ENCODE results near the gene OXNAD1. TPM values are rescaled to one million over a fixed set of nuclear protein-coding genes. Genes with fewer than 3 reads are reported as not detected.

The OXNAD1 gene
- total and polyA plus RNA-seq, 2 of the 13 experiments (the other 11 are each of a cell fraction or from before 2014, with no cell fraction given) = 9.9 to 18.8 TPM

DNA sequence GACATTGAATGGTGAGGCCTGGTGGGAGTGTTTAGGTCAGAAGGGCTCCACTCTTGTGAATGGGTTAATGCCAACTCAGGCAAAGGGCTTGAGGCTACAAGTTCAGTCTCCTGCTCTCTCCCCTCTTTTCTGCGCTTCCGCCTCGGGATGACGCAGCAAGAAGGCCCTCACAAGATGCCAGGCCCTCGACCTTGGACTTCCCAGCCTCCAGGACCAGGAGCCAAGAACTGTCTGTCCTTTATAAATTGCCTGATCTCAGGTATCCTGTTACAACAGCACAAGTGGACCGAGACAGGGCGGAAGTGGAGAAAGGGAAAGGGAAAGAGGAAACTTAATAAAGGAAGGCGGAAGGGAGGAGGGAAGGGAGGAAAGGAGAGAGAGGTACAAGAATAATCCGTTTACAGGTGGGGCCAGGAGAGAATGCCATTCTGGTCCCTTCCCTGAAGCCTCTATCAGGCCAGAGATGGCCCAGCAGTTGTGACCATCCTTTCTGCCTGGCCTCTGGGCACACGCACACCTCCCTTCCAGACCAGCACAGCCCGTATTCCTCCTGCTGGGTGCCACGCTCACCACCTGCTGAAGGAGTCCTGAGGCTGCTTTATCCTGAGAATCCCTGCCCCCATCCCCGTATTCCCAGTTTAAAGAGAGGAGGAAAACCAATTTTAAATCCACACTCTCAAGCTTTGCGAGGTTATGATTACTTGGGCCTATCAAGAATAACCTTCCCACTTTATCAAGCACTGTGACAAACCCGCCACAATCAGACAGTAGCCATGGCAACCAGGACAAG is 64.2 kb downstream of the OXNAD1 start:
- ATAC-seq (no peak), FAIRE-seq (no peak), DNase-seq (ENCODE audit: low spot score) (no peak)
- H3K79me2 ChIP-seq (ENCODE audit: insufficient read depth, low read length) = no peaks in the 10 kb centered on the region
- no peak overlapping the region for H3K4me2 ChIP-seq (ENCODE audit: low read depth, low read length)
- in situ Hi-C loops (cut with HindIII; ENCODE audit: extremely low pct_ligation_motif_present, low pct_unique_long_range_greater_than_20kb) = no loop called here
- ChIA-PET POLR2A (no interaction called here), CTCF (ENCODE audit: low intra/inter-chr PET ratio, low total read pairs) (no interaction called here)
- WGBS (ENCODE audit: low lambda C conversion rate) = 89% methylated on average over 14 of the region's 15 CpGs
- H4K20me1 ChIP-seq (ENCODE audit: insufficient read depth, low read length) = no peaks in the 10 kb centered on the region
- H3K27ac ChIP-seq (ENCODE audit: extremely low read length, insufficient read depth, low read length) = no peak overlapping the region
- H2AFZ ChIP-seq (ENCODE audit: low read length) = no peak overlapping the region
- H3K4me1 ChIP-seq (ENCODE audit: insufficient read depth, low read length) = peaks cover 70% of the 10 kb centered on the region
- intact Hi-C loops (cut with micrococcal nuclease; ENCODE audit: unreplicated experiment) = no loop called here
- H3K9ac ChIP-seq (ENCODE audit: insufficient read depth, low read depth, low read length) = no peak overlapping the region
- H3K9me3 ChIP-seq (ENCODE audit: low read length) = peaks cover 10% of the 10 kb centered on the region
- no peaks in the 10 kb centered on the region for H3K27me3 ChIP-seq (ENCODE audit: control insufficient read depth in 1 of 2, insufficient read depth in 2 of 2, low read length in 2 of 2)
- no peak overlapping the region for H3K4me3 ChIP-seq (replicated peaks in 1 of 3; ENCODE audit: insufficient read depth in 1 of 3, low read depth in 2 of 3, low read length in 3 of 3)
- no TSS peak for BruUV-seq (replicated peaks)
- peaks cover 0 to 2% of the 10 kb centered on the region in 2 experiments; a peak in 2 of 5 replicates for H3K36me3 ChIP-seq (replicated peaks in 1 of 2; ENCODE audit: control insufficient read depth in 1 of 2, insufficient read depth in 2 of 2, low read length in 2 of 2)
- no peak for TF ChIP-seq KDM5A (IDR thresholded peaks at IDR 0.05; ENCODE audit: borderline replicate concordance, low read length)
- no peak for TF ChIP-seq POLR2AphosphoS2 (IDR thresholded peaks at IDR 0.05; ENCODE audit: low read depth, low read length)
- no peak for TF ChIP-seq ZFP90 (CRISPR knock-in tag; IDR thresholded peaks at IDR 0.05; ENCODE audit: borderline replicate concordance)
- TF ChIP-seq, protein P1, sequence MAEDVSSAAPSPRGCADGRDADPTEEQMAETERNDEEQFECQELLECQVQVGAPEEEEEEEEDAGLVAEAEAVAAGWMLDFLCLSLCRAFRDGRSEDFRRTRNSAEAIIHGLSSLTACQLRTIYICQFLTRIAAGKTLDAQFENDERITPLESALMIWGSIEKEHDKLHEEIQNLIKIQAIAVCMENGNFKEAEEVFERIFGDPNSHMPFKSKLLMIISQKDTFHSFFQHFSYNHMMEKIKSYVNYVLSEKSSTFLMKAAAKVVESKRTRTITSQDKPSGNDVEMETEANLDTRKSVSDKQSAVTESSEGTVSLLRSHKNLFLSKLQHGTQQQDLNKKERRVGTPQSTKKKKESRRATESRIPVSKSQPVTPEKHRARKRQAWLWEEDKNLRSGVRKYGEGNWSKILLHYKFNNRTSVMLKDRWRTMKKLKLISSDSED (CRISPR knock-in tag; IDR thresholded peaks at IDR 0.05) = no peak
- no peak for TF ChIP-seq GTF2F1 (IDR thresholded peaks at IDR 0.05; ENCODE audit: low read length)
- TF ChIP-seq, protein P2, sequence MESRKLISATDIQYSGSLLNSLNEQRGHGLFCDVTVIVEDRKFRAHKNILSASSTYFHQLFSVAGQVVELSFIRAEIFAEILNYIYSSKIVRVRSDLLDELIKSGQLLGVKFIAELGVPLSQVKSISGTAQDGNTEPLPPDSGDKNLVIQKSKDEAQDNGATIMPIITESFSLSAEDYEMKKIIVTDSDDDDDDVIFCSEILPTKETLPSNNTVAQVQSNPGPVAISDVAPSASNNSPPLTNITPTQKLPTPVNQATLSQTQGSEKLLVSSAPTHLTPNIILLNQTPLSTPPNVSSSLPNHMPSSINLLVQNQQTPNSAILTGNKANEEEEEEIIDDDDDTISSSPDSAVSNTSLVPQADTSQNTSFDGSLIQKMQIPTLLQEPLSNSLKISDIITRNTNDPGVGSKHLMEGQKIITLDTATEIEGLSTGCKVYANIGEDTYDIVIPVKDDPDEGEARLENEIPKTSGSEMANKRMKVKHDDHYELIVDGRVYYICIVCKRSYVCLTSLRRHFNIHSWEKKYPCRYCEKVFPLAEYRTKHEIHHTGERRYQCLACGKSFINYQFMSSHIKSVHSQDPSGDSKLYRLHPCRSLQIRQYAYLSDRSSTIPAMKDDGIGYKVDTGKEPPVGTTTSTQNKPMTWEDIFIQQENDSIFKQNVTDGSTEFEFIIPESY (CRISPR knock-in tag; IDR thresholded peaks at IDR 0.05) = 0 out of 2 replicates have a peak, but pooled peaks have one; percentile 24
- TF ChIP-seq, protein P3, sequence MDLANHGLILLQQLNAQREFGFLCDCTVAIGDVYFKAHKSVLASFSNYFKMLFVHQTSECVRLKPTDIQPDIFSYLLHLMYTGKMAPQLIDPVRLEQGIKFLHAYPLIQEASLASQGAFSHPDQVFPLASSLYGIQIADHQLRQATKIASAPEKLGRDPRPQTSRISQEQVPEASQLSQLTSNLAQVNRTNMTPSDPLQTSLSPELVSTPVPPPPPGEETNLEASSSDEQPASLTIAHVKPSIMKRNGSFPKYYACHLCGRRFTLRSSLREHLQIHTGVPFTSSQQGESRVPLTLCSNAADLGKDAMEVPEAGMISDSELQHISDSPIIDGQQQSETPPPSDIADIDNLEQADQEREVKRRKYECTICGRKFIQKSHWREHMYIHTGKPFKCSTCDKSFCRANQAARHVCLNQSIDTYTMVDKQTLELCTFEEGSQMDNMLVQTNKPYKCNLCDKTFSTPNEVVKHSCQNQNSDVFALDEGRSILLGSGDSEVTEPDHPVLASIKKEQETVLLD (CRISPR knock-in tag; IDR thresholded peaks at IDR 0.05; ENCODE audit: low read depth) = no peak
- peak; percentile 78; the same call in 1 of the 2 replicates for TF ChIP-seq ZNF564 (CRISPR knock-in tag; IDR thresholded peaks at IDR 0.05)
- no peak for TF ChIP-seq EP300 (IDR thresholded peaks at IDR 0.05; ENCODE audit: low read depth in 2 of 2, low read length in 2 of 2)
- TF ChIP-seq EP300 (CRISPR knock-in tag; IDR thresholded peaks at IDR 0.05; ENCODE audit: borderline replicate concordance) = no peak
- 0 out of 2 replicates have a peak, but pooled peaks have one; percentile 5 for TF ChIP-seq RFX1 (IDR thresholded peaks at IDR 0.05)
- no peak for TF ChIP-seq FOXK2 (IDR thresholded peaks at IDR 0.05)
- TF ChIP-seq ZNF598 (CRISPR knock-in tag; IDR thresholded peaks at IDR 0.05; ENCODE audit: borderline replicate concordance) = no peak
- no peak for TF ChIP-seq MAZ (IDR thresholded peaks at IDR 0.05; ENCODE audit: borderline replicate concordance, low read depth, low read length)
- no peak for TF ChIP-seq MAZ (CRISPR knock-in tag; IDR thresholded peaks at IDR 0.05; ENCODE audit: low read depth)
- no peak for TF ChIP-seq ZNF205 (CRISPR knock-in tag; IDR thresholded peaks at IDR 0.05)
- no peak for TF ChIP-seq ZKSCAN5 (CRISPR knock-in tag; IDR thresholded peaks at IDR 0.05)
- no peak for TF ChIP-seq EED (CRISPR knock-in tag; IDR thresholded peaks at IDR 0.05)
- TF ChIP-seq RAD51 (IDR thresholded peaks at IDR 0.05; ENCODE audit: borderline replicate concordance) = no peak

All from HepG2 (cell line).